Keratinocyte (primary cell): ENCODE results near the gene CCDC88B.

Experiments
- CTCF ChIP-seq, 3 experiments: IDR thresholded peaks in 1 of 3; conservative IDR thresholded peaks in 1 of 3; optimal IDR thresholded peaks in 1 of 3; 2 replicates in 2 of 3; 3 replicates in 1 of 3; pipeline versions ENCODE3 to v1.5.1; 2011; ENCODE audit warnings: low read length in 3 of 3, mild to moderate bottlenecking in 3 of 3, moderate library complexity in 2 of 3, control low read depth in 1 of 3, inconsistent platforms in 1 of 3; ENCODE audit not compliant: insufficient read depth in 2 of 3; ENCODE audit errors: extremely low read depth in 1 of 3
- EZH2 ChIP-seq: IDR thresholded peaks from one replicate; pipeline ENCODE4 v1.6.1; 2012; ENCODE audit warnings: inconsistent platforms, mild to moderate bottlenecking, low read length, moderate library complexity

- TF ChIP-seq CTCF (optimal IDR thresholded peaks at IDR 0.05 in 1 of 3, IDR thresholded peaks at IDR 0.05 in 1 of 3, conservative IDR thresholded peaks at IDR 0.05 in 1 of 3; ENCODE audit: extremely low read depth in 1 of 3, insufficient read depth in 2 of 3, low read length in 3 of 3) (no peak), EZH2 (no peak)
Measured at GRCh38 chr11:64373598-64373974, 33.6 kb downstream of the CCDC88B start.
